ENCODE measurements around the gene NELFB. TPM values are rescaled to one million over a fixed set of nuclear protein-coding genes. Genes with fewer than 3 reads are reported as not detected.

NELFB gene
- total RNA-seq, 2 donors from 2014 or later, result 73.3 to 86.6 TPM

DNA sequence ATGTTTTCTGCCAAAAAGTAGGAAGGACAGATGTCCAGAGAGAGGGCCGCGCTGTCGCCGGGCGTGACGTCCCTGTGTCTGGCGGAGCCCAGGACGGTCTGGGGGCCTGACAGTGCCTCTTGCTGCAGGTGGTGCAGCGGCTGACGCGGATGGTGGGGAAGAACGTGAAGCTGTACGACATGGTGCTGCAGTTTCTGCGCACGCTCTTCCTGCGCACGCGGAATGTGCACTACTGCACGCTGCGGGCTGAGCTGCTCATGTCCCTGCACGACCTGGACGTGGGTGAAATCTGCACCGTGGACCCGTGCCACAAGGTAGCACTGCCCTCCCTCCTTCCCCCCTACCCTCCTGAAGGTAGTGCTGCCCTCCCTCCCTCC lies 7.8 kb downstream of the NELFB start:
- H3K36me3 ChIP-seq (ENCODE audit: control insufficient read depth, insufficient read depth, low read length), result peaks cover 42% of the 10 kb centered on the region
- Mint-ChIP-seq H3K27ac (no peak overlapping the region), H3K4me1 (no peaks in the 10 kb centered on the region), H3K27me3 (ENCODE audit: insufficient read depth) (no peaks in the 10 kb centered on the region), H3K9me3 (no peaks in the 10 kb centered on the region), H3K4me3 (no peak overlapping the region), H3K36me3 (ENCODE audit: low read depth) (peaks cover 32% of the 10 kb centered on the region)
- no peak overlapping the region for H3K9ac ChIP-seq (ENCODE audit: extremely low read depth, low read length, poor library complexity, severe bottlenecking)
- no peak for TF ChIP-seq CTCF (conservative IDR thresholded peaks at IDR 0.05)
- no peaks in the 10 kb centered on the region for H3K27me3 ChIP-seq (ENCODE audit: control insufficient read depth, insufficient read depth, low read length, poor library complexity, severe bottlenecking)
- no peak overlapping the region for H3K4me3 ChIP-seq (ENCODE audit: low read length)
- peak; percentile 45 for DNase-seq
- WGBS, 2 experiments (ENCODE audit: insufficient coverage in 1 of 2, insufficient read length in 1 of 2), result 92 to 93% methylated on average over 20 to 24 of the region's 24 CpGs
- H3K9me3 ChIP-seq (ENCODE audit: control insufficient read depth, low read length), result no peaks in the 10 kb centered on the region
- no peak overlapping the region for H3K27ac ChIP-seq (ENCODE audit: low read depth, low read length)
- H3K4me1 ChIP-seq (ENCODE audit: control insufficient read depth, insufficient read depth, low read length), result no peaks in the 10 kb centered on the region

DNA sequence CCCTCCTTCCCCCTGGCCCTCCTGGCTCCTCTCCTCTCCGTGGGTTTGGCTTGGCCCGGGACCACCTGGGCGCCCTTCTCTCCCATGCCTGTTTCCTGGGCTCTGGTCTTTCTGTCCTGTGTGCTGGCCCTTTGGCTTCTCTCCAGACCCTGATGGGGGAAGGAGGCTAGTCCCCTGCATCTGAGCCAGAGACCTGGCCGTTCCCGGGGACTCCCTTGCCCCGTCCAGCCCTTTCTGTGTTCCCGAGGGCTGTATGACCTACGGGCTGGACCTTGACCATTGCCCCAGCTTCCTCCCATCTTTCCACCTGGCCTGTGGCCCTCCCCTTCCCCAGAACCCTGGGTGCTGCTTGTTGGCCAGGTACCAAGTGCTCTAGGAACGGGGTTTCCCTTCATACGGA lies 8.4 kb downstream of the NELFB start:
- no peak overlapping the region for H3K9ac ChIP-seq (ENCODE audit: extremely low read depth, low read length, poor library complexity, severe bottlenecking)
- no peaks in the 10 kb centered on the region for H3K4me1 ChIP-seq (ENCODE audit: control insufficient read depth, insufficient read depth, low read length)
- no peak for DNase-seq
- H3K27me3 ChIP-seq (ENCODE audit: control insufficient read depth, insufficient read depth, low read length, poor library complexity, severe bottlenecking), result no peaks in the 10 kb centered on the region
- Mint-ChIP-seq H3K27ac (no peak overlapping the region), H3K36me3 (ENCODE audit: low read depth) (peaks cover 31% of the 10 kb centered on the region), H3K4me1 (no peaks in the 10 kb centered on the region), H3K4me3 (no peak overlapping the region), H3K27me3 (ENCODE audit: insufficient read depth) (no peaks in the 10 kb centered on the region), H3K9me3 (no peaks in the 10 kb centered on the region)
- no peak overlapping the region for H3K4me3 ChIP-seq (ENCODE audit: low read length)
- H3K9me3 ChIP-seq (ENCODE audit: control insufficient read depth, low read length), result no peaks in the 10 kb centered on the region
- peaks cover 41% of the 10 kb centered on the region for H3K36me3 ChIP-seq (ENCODE audit: control insufficient read depth, insufficient read depth, low read length)
- WGBS, 2 experiments (ENCODE audit: insufficient coverage in 1 of 2, insufficient read length in 1 of 2), result 82 to 98% methylated on average over 7 to 10 of the region's 10 CpGs
- no peak for TF ChIP-seq CTCF (conservative IDR thresholded peaks at IDR 0.05)
- no peak overlapping the region for H3K27ac ChIP-seq (ENCODE audit: low read depth, low read length)

DNA sequence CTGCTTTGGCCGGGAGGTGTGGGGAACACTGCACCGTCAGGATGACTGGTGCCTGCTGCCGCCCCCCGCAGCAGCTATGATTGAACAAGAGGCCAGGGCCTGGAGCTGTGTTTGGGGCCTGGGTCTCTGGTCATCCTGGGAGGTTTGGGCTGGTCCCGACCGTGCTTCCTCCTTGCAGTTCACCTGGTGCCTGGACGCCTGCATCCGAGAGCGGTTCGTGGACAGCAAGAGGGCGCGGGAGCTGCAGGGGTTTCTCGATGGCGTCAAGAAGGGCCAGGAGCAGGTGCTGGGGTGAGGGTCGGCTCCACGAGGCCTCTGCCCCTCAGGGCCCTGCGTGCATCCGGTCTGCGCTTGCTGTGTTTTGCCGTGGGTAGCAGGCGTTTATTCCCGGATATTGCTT lies 8.9 kb downstream of the NELFB start:
- H3K4me3 ChIP-seq (ENCODE audit: low read length), result no peak overlapping the region
- peaks cover 41% of the 10 kb centered on the region for H3K36me3 ChIP-seq (ENCODE audit: control insufficient read depth, insufficient read depth, low read length)
- H3K27ac ChIP-seq (ENCODE audit: low read depth, low read length), result no peak overlapping the region
- no peaks in the 10 kb centered on the region for H3K9me3 ChIP-seq (ENCODE audit: control insufficient read depth, low read length)
- no peak for DNase-seq
- H3K27ac Mint-ChIP-seq, result no peak overlapping the region
- H3K36me3 Mint-ChIP-seq (ENCODE audit: low read depth), result peaks cover 31% of the 10 kb centered on the region
- 93 to 95% methylated on average over 19 to 22 of the region's 22 CpGs for WGBS, 2 experiments (ENCODE audit: insufficient coverage in 1 of 2, insufficient read length in 1 of 2)
- H3K4me1 ChIP-seq (ENCODE audit: control insufficient read depth, insufficient read depth, low read length), result no peaks in the 10 kb centered on the region
- no peaks in the 10 kb centered on the region for H3K27me3 Mint-ChIP-seq (ENCODE audit: insufficient read depth)
- H3K4me1 Mint-ChIP-seq, result no peaks in the 10 kb centered on the region
- TF ChIP-seq CTCF (conservative IDR thresholded peaks at IDR 0.05), result no peak
- H3K9me3 Mint-ChIP-seq, result no peaks in the 10 kb centered on the region
- H3K4me3 Mint-ChIP-seq, result no peak overlapping the region
- H3K27me3 ChIP-seq (ENCODE audit: control insufficient read depth, insufficient read depth, low read length, poor library complexity, severe bottlenecking), result no peaks in the 10 kb centered on the region
- no peak overlapping the region for H3K9ac ChIP-seq (ENCODE audit: extremely low read depth, low read length, poor library complexity, severe bottlenecking)

Measured in endodermal cell (in vitro differentiated cells).